HTR-8/SVneo (cell line): ENCODE measurements around the gene MYH9.
A peak's percentile ranks its signal among the peaks of the same experiment; 100 is the strongest.
"Not testable (repeated sequence)": the region's sequence is repeated elsewhere in the genome, so short reads cannot be mapped to it uniquely, and the experiment has no call there.

Source experiments
- DNase-seq: peaks from one replicate; pipeline ENCODE4 v3.0.0; 2011; ENCODE audit warnings: low spot score, mixed read lengths; ENCODE audit not compliant: insufficient read length
- FAIRE-seq: peaks from 2 replicates; lab custom pipeline; 2011; peaks lifted over from hg19 to GRCh38; lab: Jason Lieb, UNC

Gene MYH9

DNA sequence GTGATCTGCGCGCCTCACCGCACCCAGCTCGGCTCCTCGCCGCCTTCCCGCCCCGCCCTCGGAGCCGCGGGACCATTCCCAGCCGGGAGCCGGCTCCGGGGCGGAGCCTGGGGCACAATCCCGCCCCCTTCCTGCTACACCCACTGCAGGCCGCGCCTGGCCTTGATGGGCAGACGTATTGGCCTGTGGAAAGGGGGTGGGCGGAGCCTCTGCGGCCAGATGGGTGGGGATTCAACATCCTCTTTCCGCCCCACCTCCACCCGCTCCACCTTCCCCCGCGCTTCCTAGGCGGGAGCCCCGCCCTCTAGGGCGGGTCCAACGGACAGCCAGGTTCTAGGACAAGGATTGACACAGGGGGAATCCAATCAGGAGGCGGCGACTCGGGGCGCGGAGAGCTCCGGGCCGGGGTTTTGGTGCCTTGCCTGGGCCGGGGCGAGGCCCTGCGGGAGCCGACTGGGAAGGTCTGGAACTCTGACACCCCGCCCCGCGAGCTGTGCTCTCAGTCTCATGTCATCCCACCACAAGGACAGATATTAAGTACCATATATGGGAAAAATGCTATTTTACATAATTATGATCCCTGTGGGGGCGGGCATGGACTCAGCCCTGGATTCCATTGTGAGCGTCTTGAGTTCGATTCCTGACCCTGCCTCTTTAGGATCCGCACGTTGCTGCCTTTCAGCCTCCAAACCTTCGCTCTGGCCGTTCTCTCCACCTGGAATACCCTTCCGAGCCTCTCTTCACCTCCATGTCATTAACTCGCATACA, at the start of gene MYH9:
TSS of gene MYH9 (minus strand) at position 9 of the 768 bp plus-strand sequence. CDS start 38,731 bp downstream, outside the sequence.
- peak; percentile 92 for FAIRE-seq
- peak; percentile 93 for DNase-seq

DNA sequence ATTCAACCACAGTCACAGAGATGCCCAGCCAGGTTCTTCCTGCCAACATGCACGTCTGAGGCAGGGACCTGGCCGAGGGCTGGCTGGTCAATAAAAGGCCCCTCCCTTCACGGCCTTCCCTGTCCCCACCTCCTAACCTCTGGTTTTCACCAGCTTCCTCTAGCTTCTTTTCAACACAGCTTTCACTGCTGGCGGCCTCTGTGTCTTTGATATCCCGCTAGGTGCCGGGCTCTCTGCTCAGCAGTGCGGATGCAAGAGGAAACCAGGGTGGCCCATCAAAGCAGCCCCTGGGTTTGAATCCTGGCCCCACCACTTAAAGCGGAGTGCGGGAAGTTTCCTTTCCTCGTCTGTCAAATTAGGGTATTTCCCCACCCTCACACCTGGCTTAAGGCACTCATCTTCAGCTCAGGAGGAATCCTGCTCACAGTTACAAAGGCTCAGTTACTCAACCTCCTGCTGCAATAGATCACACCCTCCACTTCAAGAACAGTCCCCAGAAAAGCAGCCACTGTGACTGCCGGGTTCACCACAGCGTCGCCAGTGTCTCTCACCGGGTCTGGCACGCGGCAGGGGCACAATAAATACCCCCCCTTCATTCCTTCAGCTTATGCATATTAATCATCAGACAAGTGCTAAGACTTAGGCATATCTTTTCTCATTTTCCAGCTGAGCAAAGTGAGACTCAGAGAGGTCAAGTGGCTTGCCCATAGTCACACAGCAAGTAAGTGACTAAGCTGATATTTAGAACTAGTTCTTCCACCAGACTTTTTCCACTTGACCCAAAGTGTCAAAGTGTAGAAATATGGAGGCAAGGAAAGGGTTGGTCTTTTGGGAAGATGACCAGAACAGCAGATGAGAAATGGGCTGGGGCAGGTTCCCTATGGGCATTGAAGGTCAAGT, 48.0 kb upstream of the MYH9 start:
- FAIRE-seq = no peak
- DNase-seq = no peak

DNA sequence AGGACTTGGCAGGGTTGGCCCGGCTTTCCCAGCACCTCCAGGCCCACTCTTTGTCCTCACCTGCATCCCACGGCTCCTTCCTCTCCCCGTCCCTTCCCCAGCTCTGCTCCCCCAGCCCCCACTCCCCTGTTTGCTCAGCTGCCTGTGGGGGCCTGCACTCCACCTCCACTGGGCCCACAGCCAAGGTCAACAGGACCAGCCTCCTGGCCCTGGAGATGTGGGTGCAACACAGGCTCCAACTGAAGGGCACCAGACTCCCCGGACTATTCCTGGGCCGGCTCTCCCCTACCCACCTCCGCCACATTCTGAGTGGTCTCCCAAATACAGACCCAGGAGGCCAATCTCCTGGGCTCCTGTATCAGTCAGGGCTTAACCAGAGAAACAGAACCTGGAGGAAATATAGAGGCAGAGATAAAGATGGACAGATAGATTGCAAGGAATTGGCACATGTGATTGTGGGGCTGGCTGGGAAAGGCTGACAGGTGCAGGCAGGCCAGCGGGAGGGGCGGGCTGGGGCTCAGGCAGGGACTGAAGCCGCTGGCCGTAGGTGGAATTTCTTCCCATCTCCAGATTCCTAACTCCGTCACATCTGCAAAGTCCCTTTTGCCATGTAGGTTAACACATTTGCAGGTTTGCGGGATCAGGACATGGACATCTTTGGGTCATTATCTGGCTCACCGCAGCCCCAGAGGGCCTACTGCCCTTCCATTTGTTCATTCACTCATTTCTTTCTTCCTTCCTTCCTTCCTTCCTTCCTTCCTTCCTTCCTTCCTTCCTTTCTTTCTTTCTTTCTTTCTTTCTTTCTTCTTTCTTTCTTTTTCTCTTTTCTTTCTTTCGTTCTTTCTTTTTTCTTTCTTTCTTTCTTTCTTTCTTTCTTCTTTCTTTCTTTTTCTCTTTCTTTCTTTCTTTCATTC, 45.8 kb upstream of the MYH9 start:
- DNase-seq (no peak), FAIRE-seq (no peak)

DNA sequence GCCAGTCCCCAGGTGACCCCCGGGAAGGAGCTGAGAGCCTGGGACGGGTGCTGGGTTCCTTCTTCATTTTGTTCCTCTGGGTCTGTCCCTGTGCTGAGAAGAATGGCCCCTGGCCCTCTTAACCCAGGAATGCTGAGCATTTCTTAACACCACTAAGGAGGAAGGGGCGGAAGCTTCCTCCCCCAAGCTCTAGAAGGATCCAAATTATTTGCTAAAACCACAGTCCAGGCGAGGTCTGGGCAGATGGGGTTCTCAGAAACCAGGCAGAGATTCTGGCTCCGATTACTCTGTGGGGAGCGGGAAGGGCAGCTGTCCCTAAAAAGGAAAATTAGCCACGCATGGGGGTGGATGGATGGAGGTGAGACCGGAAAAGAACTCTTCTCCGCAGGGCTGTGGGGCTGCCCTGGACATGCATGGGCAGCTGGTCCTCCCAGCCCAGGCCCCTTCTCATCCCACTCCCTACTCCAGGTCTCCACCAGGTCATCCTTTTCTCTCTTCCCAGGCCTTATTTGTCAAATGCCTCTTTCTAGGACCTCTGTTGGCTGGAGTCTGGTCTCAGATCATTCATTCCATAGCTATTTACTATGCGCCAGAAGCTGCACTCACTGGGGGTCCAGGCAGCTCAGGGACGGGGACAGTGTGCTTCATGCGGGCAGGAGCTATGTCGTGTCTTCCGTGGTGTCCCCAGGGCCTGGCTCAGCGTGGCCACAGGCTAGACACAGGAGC, 45.0 kb upstream of the MYH9 start:
- no peak for FAIRE-seq
- no peak for DNase-seq

DNA sequence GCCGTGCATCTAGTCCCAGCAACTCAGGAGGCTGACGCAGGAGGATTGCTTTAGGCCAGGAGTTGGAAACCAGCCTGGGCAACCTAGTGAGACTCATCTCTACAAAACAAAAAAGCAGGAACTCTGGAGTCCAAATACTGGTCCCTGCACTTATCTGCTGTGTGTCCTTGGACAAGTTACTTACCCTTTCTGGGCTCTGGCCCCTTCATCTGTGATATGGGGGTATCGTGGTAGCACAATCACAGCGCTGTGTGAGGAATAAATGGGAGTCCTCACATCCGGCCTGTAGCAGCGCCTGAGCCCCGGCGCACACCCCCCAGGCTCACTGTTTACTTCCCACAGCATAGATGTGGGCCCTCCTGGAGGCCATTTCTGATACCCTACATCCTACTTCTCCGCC, 44.2 kb upstream of the MYH9 start:
- DNase-seq (no peak), FAIRE-seq (no peak)

DNA sequence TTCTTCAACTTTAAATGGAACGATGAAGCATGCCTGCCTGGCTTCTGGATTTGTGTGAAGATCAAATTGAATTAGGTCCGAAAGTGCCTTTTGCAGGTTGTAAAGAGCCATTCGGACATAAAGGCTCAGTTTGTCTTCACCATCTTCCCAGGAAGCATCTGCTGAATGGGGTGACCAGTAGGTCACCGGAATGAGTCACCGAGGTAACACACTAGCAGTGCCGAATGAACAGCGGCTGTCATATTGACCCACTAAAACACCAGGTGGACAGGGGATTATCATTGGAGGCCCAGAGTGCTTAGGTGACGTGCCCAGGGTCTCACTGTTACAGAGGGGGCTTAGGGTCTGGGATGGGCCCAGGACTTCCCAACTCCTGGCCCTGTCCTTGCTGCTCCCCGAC, 43.1 kb upstream of the MYH9 start:
- FAIRE-seq (no peak), DNase-seq (no peak)

DNA sequence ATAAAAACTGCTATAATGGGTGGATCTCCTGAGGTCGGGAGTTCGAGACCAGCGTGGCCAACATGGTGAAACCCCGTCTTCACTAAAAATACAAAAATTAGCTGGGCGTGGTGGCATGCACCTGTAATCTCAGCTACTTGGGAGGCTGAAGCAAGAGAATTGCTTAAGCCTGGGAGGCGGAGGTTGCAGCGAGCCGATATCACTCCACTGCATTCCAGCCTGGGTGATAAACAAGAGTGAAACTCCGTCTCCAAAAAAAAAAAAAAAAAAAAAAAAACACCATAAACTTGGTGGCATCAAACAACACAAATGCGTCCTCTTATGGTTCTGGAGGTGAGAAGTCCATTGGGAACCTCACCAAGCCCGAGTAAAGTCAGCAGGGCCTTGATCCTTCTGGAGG, 40.2 kb upstream of the MYH9 start:
- FAIRE-seq, DNase-seq: not testable (repeated sequence)

DNA sequence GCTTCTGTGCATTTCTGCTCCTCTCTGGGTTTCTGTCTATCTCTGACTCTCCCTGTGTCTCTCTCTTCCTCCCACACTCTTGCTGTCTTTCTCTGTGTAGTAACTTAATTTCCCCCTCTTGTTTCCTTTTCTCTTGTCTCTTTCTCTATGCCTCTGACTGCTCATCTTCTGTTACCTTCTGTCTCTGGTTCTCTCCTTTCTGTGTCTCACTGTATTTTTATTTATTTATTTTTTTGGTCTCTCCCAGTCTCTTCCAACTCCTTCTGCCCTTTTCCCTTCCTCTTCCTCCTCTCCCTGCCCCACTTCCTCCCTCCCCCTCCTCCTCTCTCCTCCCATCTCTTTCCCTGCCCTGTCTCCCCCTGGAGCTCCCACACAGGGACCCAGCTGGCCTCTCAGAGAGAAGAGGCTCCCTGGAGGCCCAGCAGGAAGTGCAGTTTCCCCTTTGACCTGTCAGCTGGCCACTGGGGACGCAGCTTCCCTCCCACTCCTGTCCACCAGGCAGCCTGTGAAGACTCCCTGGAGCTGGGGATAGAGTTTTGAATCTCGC, 38.3 kb upstream of the MYH9 start:
- FAIRE-seq = no peak
- DNase-seq = no peak

DNA sequence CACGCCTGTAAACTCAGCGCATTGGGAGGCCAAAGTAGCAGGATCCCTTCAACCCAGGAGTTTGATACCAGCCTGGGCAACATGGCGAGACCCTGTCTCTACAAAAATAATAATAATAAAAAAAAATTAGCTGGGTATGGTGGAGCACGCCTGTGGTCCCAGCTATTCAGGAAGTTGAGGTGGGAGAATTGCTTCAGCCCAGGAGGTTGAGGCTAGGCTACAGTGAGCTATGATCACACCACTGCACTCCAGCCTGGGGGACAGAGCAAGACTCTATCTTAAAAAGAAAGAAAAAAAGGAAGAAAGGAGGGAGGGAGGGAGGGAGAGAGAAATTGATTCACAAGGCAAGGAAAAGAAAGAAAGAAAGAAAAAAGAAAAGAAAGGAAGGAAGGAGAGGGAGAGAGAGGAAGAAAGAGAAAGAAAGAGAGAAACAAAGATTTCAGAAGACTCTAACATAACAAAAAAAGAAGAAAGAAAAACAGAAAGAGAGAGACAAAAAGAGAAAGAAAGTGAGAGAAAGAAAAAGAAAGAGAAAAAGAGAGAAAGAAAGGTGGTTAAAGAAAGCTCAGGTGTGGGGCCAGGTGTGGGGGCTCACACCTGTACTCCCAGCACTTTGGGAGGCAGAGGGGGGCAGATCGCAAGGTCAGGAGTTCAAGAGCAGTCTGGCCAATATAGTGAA, 37.3 kb upstream of the MYH9 start:
- no peak for DNase-seq
- no peak for FAIRE-seq

DNA sequence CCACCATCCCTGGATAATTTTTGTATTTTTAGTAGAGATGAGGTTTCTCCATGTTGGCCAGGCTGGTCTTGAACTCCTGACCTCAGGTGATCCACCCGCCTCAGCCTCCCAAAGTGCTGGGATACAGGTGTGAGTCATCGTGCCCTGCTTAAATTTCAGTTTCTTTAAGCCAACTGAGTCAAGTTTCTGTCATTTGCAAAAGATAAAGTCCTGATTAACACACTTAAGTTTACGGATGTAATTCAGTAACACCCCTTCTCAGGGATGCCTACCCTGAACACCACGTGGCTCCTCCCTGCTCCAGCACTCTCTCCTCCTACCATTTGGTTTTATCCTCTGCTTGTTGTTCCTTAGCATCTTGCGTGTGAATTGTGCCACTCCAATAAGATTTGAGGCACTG, 36.7 kb upstream of the MYH9 start:
- FAIRE-seq, DNase-seq: not testable (repeated sequence)

DNA sequence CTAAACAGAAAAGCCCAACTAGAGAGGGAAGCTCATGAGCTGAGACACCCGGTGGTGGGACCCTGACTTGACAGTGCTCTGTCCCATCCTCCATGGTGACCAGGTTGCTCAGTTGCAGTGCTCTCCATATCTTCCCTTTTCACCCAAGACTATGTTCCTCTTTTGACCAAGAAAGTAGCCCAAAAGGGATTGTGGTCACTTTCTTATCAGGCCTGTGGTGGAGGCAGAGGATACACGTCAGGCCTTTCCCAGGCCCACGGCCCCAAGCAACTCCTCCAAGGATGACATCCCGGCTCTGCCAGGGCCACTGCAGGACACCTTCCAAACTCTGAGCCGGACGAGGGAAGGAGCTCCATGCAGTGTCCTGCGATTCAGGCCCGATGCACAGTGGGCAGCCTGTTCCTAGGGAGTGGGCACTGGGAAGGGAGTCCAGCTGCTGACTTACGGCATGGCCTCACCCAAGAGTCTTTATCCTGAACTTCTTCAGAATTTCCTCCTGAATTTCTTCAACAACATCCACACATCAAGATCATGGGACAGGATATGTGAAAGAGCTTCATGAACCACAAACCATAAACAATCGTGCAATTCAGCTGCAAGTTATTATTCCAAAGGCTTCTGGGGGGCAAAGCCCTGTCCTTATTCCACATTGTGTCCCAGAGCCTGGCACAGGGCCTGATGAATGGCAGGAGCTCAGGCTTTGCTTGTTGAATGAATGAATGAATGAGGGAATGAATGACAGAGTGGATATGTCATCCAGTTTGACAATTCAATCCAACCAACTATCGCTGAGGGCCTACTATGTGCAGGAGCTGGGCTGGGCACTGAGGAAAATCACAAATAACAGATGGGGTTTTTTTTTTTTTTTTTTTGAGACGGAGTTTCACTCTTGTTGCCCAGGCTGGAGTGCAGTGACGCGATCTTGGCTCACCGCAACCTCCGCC, 36.0 kb upstream of the MYH9 start:
- no peak for FAIRE-seq
- DNase-seq = no peak

DNA sequence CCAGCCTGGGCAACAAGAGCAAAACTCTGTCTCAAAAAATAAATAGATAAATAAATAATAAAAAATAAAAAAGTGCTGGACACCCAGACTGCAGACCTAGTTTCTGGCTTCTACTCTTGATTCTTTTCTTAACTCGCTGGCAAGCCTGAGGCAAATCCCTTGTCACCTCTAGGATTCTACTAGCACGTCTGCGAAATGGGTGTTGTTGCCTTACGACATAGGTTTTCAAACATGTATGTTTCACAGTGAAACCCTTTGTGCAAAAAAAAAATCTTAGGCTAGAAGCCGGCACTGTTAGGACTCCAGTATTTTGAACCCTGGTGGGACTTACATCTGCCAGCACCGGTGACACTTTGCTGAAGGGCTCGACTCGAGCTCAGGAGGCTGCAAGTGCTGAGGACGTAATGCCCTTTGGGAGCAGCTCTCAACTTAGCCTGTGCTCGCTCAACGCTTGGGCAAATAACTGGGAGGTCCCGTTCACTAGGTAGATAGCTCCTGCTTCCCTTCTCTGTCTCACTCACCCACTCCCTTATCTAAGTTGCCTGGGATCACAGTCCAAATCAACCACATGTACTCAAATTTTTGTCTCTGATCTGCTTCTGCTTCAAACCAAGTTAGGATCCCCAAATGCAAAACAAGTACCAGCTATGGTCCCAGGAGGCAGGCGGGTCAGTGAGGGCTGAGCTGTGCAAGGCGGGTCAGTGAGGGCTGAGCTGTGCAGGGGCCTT, 34.7 kb upstream of the MYH9 start:
- FAIRE-seq (no peak), DNase-seq (no peak)

DNA sequence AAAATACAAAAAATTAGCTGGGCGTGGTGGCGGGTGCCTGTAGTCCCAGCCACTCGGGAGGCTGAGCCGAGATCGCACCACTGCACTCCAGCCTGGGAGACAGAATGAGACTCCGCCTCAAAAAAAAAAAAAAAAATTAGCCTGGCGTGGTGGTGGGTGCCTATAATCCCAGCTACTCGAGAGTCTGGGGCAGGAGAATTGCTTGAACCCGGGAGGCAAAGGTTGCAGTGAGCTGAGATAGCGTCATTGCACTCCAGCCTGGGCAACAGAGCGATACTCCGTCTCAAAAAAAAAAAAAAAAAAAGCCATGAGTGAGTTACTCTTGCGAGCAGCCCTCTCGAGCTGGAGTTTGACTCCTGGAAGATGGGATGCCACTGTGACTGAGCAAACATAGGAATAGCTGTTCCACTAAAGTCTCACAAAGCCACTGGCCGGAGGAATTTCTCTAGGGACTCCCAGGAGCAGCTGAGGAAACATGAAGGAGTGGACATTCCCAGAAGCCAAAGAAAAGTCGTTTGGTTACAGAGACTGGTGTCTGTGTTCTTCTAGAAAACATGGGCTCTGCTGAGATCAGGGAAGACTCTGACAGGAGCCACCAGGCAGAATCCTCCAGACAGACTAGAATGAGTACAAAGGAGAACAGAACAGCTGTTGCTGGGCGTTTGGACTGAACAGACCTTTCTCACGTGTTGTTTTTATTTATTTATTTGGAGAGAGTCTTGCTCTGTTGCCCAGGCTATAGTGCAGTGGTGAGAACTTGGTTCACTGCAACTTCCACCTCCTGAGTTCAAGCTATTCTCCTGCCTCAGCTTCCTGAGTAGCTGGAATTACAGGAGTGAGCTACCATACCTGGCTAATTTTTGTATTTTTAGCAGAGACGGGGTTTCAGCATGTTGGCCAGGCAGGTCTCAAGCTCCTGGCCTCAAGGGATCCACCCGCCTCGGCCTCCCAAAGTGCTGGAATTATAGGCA, 32.4 kb upstream of the MYH9 start:
- no peak for FAIRE-seq
- no peak for DNase-seq

DNA sequence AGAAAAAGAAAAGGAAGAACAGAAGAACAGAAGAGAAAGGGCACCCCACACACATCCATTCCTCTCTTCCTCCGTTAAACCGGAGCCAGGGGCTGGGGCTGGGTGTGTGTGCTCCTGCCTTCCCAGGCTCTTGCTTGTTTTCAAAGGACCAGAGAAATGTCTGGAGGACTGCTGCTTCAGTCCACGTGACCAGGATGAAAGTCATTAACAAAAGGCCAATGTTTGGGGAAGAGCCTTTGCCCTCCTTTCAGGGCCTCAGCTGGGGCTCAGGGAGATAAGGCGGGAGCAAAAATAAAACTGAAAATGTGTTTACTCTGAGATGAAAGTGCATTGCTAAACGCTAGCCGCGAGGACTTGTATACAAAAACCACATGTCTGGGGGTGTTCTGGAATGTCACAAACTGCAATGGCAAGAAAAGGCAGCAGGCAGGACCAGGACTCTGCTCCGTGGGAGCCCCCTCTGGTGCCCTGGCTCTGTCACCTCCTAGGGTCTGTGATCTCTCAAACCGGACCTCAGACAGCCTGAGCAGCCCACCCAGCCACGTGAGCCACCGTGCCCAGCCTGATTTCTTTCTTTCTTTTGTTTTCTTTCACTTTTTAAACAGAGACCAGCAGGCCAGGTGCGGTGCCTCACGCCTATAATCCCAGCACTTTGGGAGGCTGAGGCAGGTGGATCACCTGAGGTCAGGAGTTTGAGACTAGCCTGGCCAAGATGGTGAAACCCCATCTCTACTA, 31.6 kb upstream of the MYH9 start:
- FAIRE-seq (no peak), DNase-seq (no peak)

DNA sequence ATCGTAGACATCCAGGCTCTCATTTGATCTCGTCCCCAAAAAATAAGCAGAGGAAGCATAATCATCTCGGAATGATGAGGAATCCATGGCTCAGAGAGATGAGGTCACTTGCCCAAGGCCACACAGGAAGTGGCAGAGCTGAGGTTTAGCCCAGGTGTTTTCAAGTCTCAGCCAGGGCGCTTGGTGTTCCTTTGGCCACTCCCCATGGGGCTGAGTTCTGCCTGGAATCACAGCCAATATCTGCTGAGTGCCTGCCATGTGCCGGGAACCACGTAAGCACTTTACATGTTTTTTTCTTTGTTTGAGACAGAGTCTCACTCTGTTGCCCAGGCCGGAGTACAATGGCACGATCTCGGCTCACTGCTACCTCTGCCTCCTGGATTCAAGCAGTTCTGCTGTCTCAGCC, 29.5 kb upstream of the MYH9 start:
- FAIRE-seq (no peak), DNase-seq (no peak)
